B cell (primary cell): ENCODE measurements around the gene PCGF1.

Experiments
- EZH2 ChIP-seq: IDR thresholded peaks from 2 replicates; pipeline ENCODE4 v1.6.1; 2012; ENCODE audit warnings: borderline replicate concordance, low read depth, mild to moderate bottlenecking, moderate library complexity, low read length; ENCODE audit not compliant: insufficient read depth, poor library complexity, severe bottlenecking
- TF ChIP-seq, protein P1 (sequence below): fragments of 200-600 bp; IDR thresholded peaks from one replicate; pipeline ENCODE4 v1.8.0; 2022; ENCODE audit warnings: antibody characterized with exemption, mild to moderate bottlenecking

DNA sequence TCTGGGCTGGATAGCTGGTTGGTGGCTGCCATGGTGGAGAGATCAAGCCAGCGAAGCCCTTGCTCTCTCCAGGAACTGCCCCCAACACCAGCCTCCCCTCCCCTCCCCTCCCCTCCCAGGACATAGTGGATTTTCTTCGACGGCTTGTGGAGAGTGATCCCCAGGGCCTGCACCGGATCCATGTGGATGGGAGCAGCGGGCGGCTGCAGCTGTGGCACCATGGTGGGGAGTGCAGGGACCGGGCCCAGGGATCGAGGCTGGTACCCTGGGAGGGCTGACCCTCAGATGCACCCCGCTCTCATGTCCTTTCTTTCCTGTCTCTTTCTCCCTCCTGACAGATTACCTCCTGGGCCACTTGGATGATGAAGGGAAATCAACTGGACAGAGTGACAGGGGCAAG, 17.6 kb downstream of the PCGF1 start:
- TF ChIP-seq EZH2: no peak
- TF ChIP-seq, protein P1, sequence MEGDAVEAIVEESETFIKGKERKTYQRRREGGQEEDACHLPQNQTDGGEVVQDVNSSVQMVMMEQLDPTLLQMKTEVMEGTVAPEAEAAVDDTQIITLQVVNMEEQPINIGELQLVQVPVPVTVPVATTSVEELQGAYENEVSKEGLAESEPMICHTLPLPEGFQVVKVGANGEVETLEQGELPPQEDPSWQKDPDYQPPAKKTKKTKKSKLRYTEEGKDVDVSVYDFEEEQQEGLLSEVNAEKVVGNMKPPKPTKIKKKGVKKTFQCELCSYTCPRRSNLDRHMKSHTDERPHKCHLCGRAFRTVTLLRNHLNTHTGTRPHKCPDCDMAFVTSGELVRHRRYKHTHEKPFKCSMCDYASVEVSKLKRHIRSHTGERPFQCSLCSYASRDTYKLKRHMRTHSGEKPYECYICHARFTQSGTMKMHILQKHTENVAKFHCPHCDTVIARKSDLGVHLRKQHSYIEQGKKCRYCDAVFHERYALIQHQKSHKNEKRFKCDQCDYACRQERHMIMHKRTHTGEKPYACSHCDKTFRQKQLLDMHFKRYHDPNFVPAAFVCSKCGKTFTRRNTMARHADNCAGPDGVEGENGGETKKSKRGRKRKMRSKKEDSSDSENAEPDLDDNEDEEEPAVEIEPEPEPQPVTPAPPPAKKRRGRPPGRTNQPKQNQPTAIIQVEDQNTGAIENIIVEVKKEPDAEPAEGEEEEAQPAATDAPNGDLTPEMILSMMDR: no peak
